Right renal pelvis (tissue), 4 donors: ENCODE data around the gene DOK1. TPM values are rescaled to one million over a fixed set of nuclear protein-coding genes. Genes with fewer than 3 reads are reported as not detected.
A peak's percentile ranks its signal among the peaks of the same experiment; 100 is the strongest.

Source experiments
- DNase-seq, 4 donors: peaks; one replicate each; pipeline ENCODE4 v3.0.0-alpha.2; 2013; ENCODE audit warnings: low read depth in 4 of 4, low spot score in 3 of 4, missing footprints in 1 of 4
- polyA plus RNA-seq, 4 donors: library from polyadenylated mRNA; unstranded; fragments of 120-200 nt; gene quantifications; one replicate each; pipeline ENCODE4 v1.2.1, GENCODE V29; 2013; ENCODE audit not compliant: insufficient read length in 4 of 4

The DOK1 gene
- polyA plus RNA-seq: 10 to 100 TPM in 1 of 4 donors, 1 to 10 TPM in 3; 7.8 to 10.2 (median 8.7) TPM

DNA sequence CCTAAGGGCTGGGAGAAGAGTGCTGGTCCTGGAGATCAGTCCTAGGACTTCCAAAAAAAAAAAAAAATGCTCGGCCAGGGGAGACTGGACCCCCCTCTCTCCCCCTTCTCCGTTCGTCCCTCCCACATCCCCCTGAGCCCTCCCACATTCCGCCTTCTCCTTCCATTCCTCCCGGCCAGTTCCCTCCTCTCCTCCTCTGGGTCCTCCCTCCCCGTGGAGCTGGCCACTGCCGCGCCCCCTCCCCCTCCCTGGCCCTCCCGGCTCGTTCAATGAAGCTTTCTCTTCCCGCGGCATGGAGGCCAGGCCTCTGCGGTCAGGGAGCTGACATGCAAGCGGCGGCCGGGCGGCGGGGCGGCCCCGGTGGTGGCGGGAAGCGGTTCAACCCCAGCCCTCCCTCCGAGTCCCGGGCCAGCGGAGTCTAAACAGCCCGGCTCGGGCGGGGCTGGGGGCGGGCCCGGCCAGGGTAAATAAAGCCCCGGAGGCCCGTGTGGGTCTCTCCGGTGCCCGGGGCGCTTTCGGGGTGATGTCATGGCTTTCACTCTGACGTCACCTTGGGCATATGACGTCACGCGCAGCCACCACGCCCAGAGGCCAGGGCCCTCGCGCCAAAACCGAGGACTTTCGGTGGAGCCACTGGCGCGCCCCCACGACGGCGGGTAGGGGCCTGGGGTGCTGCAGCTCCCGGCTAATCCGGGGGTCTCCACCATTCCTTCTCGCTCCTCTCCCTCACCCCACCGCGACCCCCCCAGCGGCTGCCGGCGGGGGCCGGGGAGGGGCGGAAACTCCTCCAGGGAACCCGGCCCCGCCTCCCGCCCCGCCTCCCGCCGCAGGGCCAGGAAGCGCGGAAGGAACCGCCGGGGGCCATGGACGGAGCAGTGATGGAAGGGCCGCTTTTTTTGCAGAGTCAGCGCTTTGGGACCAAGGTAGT is at the start of gene DOK1, which contains the start of gene LOXL3:
Gene DOK1, plus strand, starts transcription at position 829 of the 928 bp plus-strand sequence. Its CDS starts 35 bp downstream, at position 864.
Gene LOXL3, minus strand, starts transcription at position 51 of the 928 bp plus-strand sequence. CDS start 1,308 bp downstream, outside the sequence.
- peak; percentile 78 to 85 (median 81) for DNase-seq

- DNase-seq: no peak
These were observed 48.9 kb upstream of the DOK1 start for GRCh38 chr2:74505448-74506246.

DNA sequence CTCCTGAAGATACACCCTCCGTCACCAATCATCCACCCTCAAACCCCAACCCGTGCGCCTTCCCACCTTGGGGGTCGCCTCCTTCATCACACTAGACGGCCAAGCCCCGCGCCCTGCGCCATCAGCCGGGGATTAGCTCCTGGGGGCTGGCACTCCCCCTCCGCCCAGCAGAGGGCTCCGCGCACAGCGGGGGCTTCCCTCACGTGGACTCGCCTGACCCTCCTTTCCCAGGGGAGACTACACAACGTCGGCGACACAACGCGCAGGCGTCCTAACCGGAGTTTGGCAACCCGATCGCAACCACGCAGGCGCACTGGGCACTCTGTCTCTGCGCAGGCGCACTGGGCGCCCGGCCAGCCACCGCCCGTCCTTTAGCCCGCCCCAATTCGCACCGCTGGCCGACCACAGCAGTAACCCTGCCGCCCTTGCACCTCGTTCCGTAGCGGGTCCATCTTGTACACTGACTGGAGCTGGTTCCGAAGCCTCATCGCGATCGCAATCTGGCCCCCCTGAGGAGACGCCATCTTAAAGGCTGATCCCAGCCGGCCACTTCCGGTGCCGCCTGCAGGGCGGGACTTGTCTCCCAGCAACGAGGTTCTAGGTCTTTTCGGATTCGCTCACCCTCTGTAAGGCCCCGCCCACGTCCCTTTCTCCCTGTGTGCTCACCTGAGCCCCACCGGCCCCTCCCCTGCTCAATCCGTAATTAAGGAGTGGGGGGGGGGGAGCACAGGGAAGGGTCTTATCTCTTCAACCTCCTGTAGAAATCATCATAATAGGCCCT is 47.2 kb upstream of the DOK1 start, which contains the start of gene PCGF1:
Gene PCGF1, minus strand, starts transcription at position 551 of the 781 bp plus-strand sequence. Its CDS starts 27 bp downstream, at position 524.
- peak; percentile 97 to 99 (median 98) for DNase-seq

DNA sequence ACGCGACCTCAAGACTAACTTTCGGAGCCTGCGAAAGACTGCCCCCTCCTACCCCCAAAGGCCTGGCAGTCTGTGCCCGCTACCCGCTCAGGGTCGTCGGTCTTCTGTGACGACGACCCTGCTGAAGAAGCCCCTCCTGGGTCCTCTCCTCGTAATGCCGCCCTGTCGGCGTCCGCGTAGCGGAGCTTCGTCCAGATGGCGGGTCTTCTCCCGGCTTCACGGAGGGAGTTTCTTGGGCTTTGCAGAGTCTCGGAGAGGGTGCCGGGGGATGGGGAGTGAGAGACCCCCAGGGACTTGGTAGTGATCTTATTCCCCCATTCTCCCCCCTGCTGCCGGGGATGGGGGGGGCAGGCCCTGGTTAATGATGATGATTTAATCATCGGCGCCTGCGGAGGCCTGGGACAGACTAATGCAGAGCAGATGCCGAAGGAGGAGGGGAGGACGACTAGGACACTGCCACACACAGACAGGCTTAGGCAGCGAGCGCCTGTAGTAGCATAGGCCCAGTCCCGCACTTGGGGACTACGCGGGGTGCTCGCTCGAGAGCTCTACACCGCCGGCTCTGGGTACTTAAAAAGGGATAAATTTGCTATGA is 46.5 kb upstream of the DOK1 start:
- DNase-seq: no peak

DNA sequence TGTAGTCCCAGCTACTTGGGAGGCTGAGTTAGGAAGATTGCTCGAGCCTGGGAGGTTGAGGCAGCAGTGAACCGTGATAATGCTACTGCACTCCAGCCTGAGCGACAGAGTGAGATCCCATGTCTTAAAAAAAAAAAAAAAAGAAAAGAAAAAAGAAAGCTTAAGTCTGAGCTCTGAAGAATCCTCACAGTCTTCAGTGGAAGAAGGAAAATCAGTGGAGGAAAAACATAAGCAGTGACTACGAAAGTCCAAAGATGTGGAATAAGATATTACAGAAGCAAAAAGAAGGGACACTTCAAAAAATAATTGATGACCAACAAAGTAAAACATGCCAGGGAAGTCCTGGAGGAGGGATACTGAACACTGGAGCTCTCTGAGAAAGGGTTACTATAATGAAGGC is 44.2 kb upstream of the DOK1 start:
- DNase-seq: no peak

DNA sequence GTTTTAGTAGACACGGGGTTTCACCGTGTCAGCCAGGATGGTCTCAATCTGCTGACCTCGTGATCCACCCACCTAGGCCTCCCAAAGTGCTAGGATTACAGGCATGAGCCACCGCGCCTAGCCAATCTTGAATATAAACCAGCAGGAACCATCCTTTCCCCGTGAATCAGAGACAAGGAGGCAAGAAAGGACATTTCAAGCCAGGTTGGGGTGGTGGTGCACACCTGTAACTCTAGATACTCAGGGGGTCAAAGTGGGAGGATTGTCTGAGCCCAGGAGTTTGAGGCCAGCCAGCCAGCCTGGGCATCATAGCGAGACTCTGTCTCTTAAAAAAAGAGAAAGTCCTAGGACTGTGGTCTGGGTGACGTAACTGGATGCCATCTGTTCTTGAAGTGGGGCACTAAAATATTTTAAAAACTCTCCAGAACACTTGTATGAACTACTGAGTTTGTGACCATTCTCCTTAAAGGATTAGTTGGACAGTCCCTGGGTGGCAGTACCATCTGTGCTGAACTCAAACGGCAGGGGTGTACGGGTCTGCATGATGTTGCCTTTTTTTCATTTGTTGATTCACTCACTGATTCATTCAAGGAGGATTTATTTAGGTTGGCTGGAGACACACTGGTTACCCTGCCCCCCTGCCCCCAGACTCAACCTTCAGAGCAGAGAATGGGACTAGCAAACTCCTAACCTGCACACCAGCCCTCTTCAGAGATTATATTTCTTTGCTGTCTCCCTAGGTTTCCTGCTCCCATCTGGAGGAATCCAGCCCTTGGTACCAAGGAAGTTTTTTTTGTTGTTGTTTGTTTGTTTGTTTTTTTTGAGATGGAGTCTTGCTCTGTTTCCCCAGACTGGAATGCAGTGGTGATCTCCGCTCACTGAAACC is 43.2 kb upstream of the DOK1 start:
- DNase-seq: no peak

- DNase-seq: no peak
These were observed 41.5 kb upstream of the DOK1 start for GRCh38 chr2:74512744-74513604.

- DNase-seq: no peak
These were observed 40.7 kb upstream of the DOK1 start for GRCh38 chr2:74513605-74514367.

- no peak for DNase-seq
These were observed 39.9 kb upstream of the DOK1 start, which contains the start of gene TLX2 for GRCh38 chr2:74514368-74515270. TLX2 (plus strand) TSS chr2:74514450; CDS start chr2:74514807, 357 bp downstream.

GRCh38 chr2:74515271-74515980 is 39.1 kb upstream of the DOK1 start:
- no peak for DNase-seq

DNA sequence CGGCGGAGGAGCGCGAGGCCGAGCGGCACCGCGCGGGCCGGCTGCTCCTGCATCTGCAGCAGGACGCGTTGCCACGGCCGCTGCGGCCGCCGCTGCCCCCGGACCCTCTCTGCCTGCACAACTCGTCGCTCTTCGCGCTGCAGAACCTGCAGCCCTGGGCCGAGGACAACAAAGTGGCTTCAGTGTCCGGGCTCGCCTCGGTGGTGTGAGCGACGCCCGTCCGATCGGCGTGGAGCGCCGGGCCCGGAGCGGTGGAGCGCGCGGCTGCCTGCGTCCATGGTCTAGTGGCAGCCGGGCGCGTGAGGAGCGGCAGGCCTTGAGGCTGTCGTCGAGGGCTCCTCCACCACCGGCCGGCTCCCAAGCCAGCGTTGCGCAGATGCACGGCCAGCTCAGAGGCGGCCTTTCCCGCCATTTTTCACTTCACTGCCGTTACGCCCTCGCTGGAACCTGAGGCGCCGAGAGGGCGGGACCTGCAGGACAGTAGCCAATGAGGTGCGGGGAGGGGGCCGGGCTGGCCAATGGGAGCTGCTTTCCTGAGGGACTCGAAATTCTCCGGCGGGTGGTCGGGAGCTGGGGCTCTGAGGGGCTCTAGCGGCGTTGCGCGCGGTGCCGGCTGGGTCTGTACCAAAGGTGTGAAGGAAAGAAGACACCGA is 38.4 kb upstream of the DOK1 start:
- DNase-seq: no peak

DNA sequence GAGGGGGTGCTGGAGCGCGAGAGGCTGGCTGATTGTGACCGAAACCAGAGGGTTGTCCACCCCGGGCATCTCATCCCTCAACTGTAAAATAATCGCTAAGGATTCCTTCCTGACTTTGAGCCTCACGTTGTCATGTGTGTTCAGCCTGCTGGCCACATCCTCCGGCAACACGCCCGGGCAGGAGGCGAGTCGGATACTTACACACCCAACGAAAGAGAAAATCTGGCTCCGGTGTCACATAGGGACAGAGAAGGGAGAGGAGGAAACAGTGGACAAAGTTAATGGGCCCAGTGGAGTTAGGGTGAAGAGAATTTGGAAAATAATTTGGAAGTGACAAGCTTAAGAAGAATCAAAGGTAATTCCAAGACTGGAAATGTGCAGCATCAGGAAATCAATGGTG is 37.9 kb upstream of the DOK1 start:
- DNase-seq: no peak

DNA sequence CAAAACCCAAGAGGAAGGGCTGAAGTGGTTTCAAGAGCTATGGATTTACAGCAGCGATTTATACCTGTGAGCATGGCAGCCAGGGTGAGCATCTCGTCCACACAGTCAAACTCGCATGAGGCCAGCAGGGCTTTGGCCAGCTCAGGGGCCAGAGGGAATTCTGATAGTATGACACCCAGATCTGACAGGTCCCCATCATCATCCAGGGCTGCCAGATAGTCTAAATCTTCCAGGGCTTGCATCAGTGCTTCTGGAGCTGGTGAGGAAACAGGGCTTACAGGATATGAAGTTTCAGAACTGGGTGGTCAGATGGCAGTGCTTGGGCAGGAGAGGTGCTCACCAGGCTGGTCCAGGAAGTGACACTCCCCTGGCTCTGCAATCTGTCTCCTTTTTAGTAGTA is 32.0 kb upstream of the DOK1 start:
- DNase-seq: no peak

DNA sequence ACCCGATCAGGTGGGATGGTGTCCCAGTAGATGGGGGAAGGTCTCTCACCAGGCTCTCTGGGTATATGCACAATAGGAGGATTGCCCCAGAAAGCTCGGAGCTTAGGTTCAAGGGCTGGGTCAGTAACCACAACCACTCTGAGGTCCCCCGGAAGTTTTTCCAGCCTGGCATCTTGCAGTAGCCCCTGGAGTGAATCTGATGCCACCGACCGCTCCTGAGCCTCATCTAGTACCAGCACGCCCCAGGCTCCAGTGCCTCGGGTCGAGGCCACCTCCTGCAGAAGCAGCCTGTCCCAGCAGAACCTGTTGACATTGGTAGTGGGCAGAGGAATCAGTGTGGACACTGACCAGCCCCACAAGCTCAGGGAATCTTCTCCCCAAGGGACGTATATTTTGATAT is 30.5 kb upstream of the DOK1 start:
- no peak for DNase-seq
